ENCODE measurements around the gene RTN4. TPM values are rescaled to one million over a fixed set of nuclear protein-coding genes. Genes with fewer than 3 reads are reported as not detected.

The RTN4 gene
- total RNA-seq, 1 donor = 355 TPM

DNA sequence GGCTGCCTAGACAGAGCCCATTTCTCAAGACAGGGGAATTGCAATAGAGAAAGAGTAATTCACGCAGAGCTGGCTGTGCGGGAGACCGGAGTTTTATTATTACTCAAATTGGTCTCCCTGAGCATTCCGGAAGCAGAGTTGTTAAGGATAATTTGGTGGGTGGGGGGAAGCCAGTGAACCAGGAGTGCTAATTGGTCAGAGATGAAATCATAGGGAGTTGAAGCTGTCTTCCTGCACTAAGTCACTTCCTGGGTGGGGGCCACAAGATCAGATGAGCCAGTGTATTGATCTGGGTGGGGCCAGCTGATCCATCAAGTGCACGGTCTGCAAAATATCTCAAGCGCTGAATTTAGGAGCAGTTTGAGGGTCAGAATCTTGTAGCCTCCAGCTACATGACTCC lies 84.8 kb downstream of the RTN4 start:
- peaks cover 15% of the 10 kb centered on the region for H4K20me1 ChIP-seq (ENCODE audit: insufficient read depth, low read length)
- H3K27ac ChIP-seq (ENCODE audit: low read depth, low read length) = no peak overlapping the region
- H3K36me3 ChIP-seq (ENCODE audit: insufficient read depth, low read length) = peaks cover 24% of the 10 kb centered on the region
- DNase-seq (ENCODE audit: insufficient read length, low spot score, missing footprints) = no peak
- no peaks in the 10 kb centered on the region for H3K9me3 ChIP-seq (ENCODE audit: low read depth, low read length)
- no peak overlapping the region for H3K4me3 ChIP-seq (ENCODE audit: insufficient read depth, low read length)
- H2AFZ ChIP-seq (ENCODE audit: low read length) = no peak overlapping the region
- H3K4me2 ChIP-seq (ENCODE audit: insufficient read depth, low read length) = no peak overlapping the region
- H3K79me2 ChIP-seq (ENCODE audit: insufficient read depth, low read length) = peaks cover 26% of the 10 kb centered on the region
- H3K4me1 ChIP-seq (ENCODE audit: insufficient read depth, low read length) = peaks cover 10% of the 10 kb centered on the region
- TF ChIP-seq, protein P1, sequence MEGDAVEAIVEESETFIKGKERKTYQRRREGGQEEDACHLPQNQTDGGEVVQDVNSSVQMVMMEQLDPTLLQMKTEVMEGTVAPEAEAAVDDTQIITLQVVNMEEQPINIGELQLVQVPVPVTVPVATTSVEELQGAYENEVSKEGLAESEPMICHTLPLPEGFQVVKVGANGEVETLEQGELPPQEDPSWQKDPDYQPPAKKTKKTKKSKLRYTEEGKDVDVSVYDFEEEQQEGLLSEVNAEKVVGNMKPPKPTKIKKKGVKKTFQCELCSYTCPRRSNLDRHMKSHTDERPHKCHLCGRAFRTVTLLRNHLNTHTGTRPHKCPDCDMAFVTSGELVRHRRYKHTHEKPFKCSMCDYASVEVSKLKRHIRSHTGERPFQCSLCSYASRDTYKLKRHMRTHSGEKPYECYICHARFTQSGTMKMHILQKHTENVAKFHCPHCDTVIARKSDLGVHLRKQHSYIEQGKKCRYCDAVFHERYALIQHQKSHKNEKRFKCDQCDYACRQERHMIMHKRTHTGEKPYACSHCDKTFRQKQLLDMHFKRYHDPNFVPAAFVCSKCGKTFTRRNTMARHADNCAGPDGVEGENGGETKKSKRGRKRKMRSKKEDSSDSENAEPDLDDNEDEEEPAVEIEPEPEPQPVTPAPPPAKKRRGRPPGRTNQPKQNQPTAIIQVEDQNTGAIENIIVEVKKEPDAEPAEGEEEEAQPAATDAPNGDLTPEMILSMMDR (IDR thresholded peaks at IDR 0.05; ENCODE audit: extremely low read depth, low read depth, low read length) = no peak
- no peaks in the 10 kb centered on the region for H3K27me3 ChIP-seq (ENCODE audit: insufficient read depth, low read length)

GRCh38 chr2:54964816-54965215 lies 85.4 kb downstream of the RTN4 start:
- TF ChIP-seq, protein P1 (IDR thresholded peaks at IDR 0.05; ENCODE audit: extremely low read depth, low read depth, low read length) = no peak
- Histone ChIP-seq H3K27me3 (ENCODE audit: insufficient read depth, low read length) (no peaks in the 10 kb centered on the region), H3K4me1 (ENCODE audit: insufficient read depth, low read length) (peaks cover 10% of the 10 kb centered on the region), H2AFZ (ENCODE audit: low read length) (no peak overlapping the region), H3K36me3 (ENCODE audit: insufficient read depth, low read length) (peaks cover 18% of the 10 kb centered on the region), H3K27ac (ENCODE audit: low read depth, low read length) (no peak overlapping the region), H3K9me3 (ENCODE audit: low read depth, low read length) (no peaks in the 10 kb centered on the region), H4K20me1 (ENCODE audit: insufficient read depth, low read length) (peaks cover 10% of the 10 kb centered on the region), H3K79me2 (ENCODE audit: insufficient read depth, low read length) (peaks cover 20% of the 10 kb centered on the region), H3K4me3 (ENCODE audit: insufficient read depth, low read length) (no peak overlapping the region), H3K4me2 (ENCODE audit: insufficient read depth, low read length) (no peak overlapping the region)
- DNase-seq (ENCODE audit: insufficient read length, low spot score, missing footprints) = no peak

DNA sequence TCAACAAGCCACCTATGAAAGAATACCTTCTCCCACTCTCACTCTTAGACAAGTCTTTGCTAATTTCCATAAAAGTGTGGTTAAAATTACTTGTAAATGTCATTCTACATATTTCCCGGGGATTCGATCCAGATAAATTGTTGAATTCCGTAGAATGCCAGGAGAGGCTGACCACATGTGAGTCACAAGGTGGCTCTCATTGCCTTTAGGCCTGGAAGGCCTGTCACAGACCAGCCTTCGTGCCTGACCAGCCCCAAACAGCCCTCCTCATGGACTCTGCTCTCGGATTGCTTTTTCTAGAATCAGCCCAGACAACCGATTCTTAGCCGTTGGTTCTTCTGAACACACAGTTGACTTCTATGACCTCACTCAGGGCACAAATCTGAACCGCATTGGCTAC lies 86.0 kb downstream of the RTN4 start:
- peaks cover 15% of the 10 kb centered on the region for H3K79me2 ChIP-seq (ENCODE audit: insufficient read depth, low read length)
- TF ChIP-seq, protein P1 (IDR thresholded peaks at IDR 0.05; ENCODE audit: extremely low read depth, low read depth, low read length) = no peak
- no peak overlapping the region for H2AFZ ChIP-seq (ENCODE audit: low read length)
- no peak overlapping the region for H3K27ac ChIP-seq (ENCODE audit: low read depth, low read length)
- no peaks in the 10 kb centered on the region for H3K27me3 ChIP-seq (ENCODE audit: insufficient read depth, low read length)
- H3K36me3 ChIP-seq (ENCODE audit: insufficient read depth, low read length) = peaks cover 12% of the 10 kb centered on the region
- no peaks in the 10 kb centered on the region for H3K9me3 ChIP-seq (ENCODE audit: low read depth, low read length)
- H3K4me1 ChIP-seq (ENCODE audit: insufficient read depth, low read length) = peaks cover 10% of the 10 kb centered on the region
- H3K4me2 ChIP-seq (ENCODE audit: insufficient read depth, low read length) = no peak overlapping the region
- no peak overlapping the region for H3K4me3 ChIP-seq (ENCODE audit: insufficient read depth, low read length)
- no peak for DNase-seq (ENCODE audit: insufficient read length, low spot score, missing footprints)
- H4K20me1 ChIP-seq (ENCODE audit: insufficient read depth, low read length) = peaks cover 9% of the 10 kb centered on the region

DNA sequence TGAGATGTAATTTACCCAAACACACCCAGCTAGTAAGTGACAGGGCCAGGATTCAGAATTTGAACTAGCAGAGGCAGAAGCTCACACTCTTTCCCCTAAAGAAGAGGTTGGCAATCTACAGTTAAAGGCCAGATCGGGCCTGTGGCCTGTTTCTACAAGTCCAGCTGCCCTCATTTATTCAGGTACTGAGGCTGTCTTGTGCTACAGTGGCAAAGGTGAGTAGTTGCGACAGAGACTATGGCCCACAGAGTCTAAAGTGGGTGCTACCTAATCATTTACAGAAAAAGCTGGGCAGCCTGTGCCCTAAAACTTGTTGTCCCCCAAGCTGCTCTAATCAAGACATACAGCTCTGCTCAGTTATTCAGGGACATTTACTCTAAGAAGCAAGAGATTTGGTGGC lies 86.8 kb downstream of the RTN4 start:
- Histone ChIP-seq H3K4me3 (ENCODE audit: insufficient read depth, low read length) (no peak overlapping the region), H3K27me3 (ENCODE audit: insufficient read depth, low read length) (no peaks in the 10 kb centered on the region), H3K4me2 (ENCODE audit: insufficient read depth, low read length) (no peak overlapping the region), H3K27ac (ENCODE audit: low read depth, low read length) (no peak overlapping the region), H3K4me1 (ENCODE audit: insufficient read depth, low read length) (peaks cover 10% of the 10 kb centered on the region), H3K36me3 (ENCODE audit: insufficient read depth, low read length) (peaks cover 6% of the 10 kb centered on the region), H2AFZ (ENCODE audit: low read length) (no peak overlapping the region), H3K9me3 (ENCODE audit: low read depth, low read length) (no peaks in the 10 kb centered on the region), H3K79me2 (ENCODE audit: insufficient read depth, low read length) (peaks cover 7% of the 10 kb centered on the region), H4K20me1 (ENCODE audit: insufficient read depth, low read length) (peaks cover 3% of the 10 kb centered on the region)
- TF ChIP-seq, protein P1 (IDR thresholded peaks at IDR 0.05; ENCODE audit: extremely low read depth, low read depth, low read length) = no peak
- DNase-seq (ENCODE audit: insufficient read length, low spot score, missing footprints) = no peak

Data from osteoblast (primary cell).